ENCODE data around the gene ZDHHC3. TPM values are rescaled to one million over a fixed set of nuclear protein-coding genes. Genes with fewer than 3 reads are reported as not detected.

Gene ZDHHC3
- total and polyA plus RNA-seq, 4 donors = 15.4 to 43.0 (median 24.4) TPM

DNA sequence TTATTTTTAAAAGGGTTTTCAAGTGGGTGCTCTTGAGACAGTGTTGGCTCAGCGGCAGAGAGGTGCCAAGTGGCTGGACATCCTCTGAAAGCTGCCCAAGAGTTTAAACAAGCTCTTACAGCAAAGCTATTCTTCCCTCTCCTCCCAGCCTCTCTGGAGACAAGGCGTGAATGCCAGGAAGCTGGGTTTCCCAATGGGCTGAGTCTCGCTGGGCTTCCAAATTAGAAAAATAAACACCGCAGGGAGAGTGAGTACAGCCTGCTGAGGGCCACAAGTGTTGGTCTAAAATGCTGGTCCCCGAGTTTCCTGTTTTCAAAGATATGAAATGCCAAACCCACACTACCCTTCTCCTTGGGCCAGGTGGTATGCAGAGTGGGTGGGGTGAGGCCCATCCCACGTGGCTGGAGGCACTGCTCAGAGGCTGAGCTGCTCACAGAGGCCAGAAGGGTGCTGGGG, 36.4 kb downstream of the ZDHHC3 start:
- WGBS = 88% methylated on average over 6 of the region's 6 CpGs
- H3K27ac ChIP-seq (ENCODE audit: low read depth in 1 of 2, low read length in 2 of 2) = no peak overlapping the region

More for the DNA sequence above, 36.4 kb downstream of the ZDHHC3 start:
- no peaks in the 10 kb centered on the region for H3K27me3 ChIP-seq (ENCODE audit: control insufficient read depth in 4 of 4, insufficient read depth in 4 of 4, low read length in 3 of 4)
- H3K4me1 ChIP-seq (ENCODE audit: control insufficient read depth in 4 of 4, insufficient read depth in 4 of 4, low read length in 3 of 4) = no peaks in the 10 kb centered on the region
- H3K36me3 ChIP-seq (ENCODE audit: control insufficient read depth in 4 of 4, insufficient read depth in 3 of 4, low read depth in 1 of 4, low read length in 3 of 4) = peaks cover 11 to 45% (median 25%) of the 10 kb centered on the region in 4 donors
- H3K4me3 ChIP-seq (ENCODE audit: low read depth in 1 of 3, low read length in 3 of 3) = no peak overlapping the region
- no peak for DNase-seq (ENCODE audit: low spot score)
- H3K9ac ChIP-seq (ENCODE audit: low read depth in 1 of 2, low read length in 2 of 2) = no peak overlapping the region
- TF ChIP-seq FOXA2 (IDR thresholded peaks at IDR 0.05) = no peak
- TF ChIP-seq, protein P1, sequence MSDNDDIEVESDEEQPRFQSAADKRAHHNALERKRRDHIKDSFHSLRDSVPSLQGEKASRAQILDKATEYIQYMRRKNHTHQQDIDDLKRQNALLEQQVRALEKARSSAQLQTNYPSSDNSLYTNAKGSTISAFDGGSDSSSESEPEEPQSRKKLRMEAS (IDR thresholded peaks at IDR 0.05) = no peak
- TF ChIP-seq, protein P2, sequence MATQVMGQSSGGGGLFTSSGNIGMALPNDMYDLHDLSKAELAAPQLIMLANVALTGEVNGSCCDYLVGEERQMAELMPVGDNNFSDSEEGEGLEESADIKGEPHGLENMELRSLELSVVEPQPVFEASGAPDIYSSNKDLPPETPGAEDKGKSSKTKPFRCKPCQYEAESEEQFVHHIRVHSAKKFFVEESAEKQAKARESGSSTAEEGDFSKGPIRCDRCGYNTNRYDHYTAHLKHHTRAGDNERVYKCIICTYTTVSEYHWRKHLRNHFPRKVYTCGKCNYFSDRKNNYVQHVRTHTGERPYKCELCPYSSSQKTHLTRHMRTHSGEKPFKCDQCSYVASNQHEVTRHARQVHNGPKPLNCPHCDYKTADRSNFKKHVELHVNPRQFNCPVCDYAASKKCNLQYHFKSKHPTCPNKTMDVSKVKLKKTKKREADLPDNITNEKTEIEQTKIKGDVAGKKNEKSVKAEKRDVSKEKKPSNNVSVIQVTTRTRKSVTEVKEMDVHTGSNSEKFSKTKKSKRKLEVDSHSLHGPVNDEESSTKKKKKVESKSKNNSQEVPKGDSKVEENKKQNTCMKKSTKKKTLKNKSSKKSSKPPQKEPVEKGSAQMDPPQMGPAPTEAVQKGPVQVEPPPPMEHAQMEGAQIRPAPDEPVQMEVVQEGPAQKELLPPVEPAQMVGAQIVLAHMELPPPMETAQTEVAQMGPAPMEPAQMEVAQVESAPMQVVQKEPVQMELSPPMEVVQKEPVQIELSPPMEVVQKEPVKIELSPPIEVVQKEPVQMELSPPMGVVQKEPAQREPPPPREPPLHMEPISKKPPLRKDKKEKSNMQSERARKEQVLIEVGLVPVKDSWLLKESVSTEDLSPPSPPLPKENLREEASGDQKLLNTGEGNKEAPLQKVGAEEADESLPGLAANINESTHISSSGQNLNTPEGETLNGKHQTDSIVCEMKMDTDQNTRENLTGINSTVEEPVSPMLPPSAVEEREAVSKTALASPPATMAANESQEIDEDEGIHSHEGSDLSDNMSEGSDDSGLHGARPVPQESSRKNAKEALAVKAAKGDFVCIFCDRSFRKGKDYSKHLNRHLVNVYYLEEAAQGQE (IDR thresholded peaks at IDR 0.05) = no peak
- TF ChIP-seq TAF1 (conservative IDR thresholded peaks at IDR 0.05) = no peak
- TF ChIP-seq, protein P3, sequence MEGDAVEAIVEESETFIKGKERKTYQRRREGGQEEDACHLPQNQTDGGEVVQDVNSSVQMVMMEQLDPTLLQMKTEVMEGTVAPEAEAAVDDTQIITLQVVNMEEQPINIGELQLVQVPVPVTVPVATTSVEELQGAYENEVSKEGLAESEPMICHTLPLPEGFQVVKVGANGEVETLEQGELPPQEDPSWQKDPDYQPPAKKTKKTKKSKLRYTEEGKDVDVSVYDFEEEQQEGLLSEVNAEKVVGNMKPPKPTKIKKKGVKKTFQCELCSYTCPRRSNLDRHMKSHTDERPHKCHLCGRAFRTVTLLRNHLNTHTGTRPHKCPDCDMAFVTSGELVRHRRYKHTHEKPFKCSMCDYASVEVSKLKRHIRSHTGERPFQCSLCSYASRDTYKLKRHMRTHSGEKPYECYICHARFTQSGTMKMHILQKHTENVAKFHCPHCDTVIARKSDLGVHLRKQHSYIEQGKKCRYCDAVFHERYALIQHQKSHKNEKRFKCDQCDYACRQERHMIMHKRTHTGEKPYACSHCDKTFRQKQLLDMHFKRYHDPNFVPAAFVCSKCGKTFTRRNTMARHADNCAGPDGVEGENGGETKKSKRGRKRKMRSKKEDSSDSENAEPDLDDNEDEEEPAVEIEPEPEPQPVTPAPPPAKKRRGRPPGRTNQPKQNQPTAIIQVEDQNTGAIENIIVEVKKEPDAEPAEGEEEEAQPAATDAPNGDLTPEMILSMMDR (IDR thresholded peaks at IDR 0.05; ENCODE audit: low read depth, low read length, missing input control) = no peak
- no peak for TF ChIP-seq HNF4G (IDR thresholded peaks at IDR 0.05)
- TF ChIP-seq, protein P4, sequence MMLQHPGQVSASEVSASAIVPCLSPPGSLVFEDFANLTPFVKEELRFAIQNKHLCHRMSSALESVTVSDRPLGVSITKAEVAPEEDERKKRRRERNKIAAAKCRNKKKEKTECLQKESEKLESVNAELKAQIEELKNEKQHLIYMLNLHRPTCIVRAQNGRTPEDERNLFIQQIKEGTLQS (IDR thresholded peaks at IDR 0.05) = no peak
- no peak for TF ChIP-seq EGR1 (IDR thresholded peaks at IDR 0.05; ENCODE audit: low read depth in 2 of 2)
- TF ChIP-seq, protein P5, sequence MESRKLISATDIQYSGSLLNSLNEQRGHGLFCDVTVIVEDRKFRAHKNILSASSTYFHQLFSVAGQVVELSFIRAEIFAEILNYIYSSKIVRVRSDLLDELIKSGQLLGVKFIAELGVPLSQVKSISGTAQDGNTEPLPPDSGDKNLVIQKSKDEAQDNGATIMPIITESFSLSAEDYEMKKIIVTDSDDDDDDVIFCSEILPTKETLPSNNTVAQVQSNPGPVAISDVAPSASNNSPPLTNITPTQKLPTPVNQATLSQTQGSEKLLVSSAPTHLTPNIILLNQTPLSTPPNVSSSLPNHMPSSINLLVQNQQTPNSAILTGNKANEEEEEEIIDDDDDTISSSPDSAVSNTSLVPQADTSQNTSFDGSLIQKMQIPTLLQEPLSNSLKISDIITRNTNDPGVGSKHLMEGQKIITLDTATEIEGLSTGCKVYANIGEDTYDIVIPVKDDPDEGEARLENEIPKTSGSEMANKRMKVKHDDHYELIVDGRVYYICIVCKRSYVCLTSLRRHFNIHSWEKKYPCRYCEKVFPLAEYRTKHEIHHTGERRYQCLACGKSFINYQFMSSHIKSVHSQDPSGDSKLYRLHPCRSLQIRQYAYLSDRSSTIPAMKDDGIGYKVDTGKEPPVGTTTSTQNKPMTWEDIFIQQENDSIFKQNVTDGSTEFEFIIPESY (IDR thresholded peaks at IDR 0.05) = no peak
- H3K9me3 ChIP-seq (ENCODE audit: control insufficient read depth in 4 of 4, low read length in 3 of 4) = no peaks in the 10 kb centered on the region

All from liver (tissue), 9 donors.